ENCODE data around the gene RPP30.
"Not testable (repeated sequence)": the region's sequence is repeated elsewhere in the genome, so short reads cannot be mapped to it uniquely, and the experiment has no call there.

Gene RPP30

DNA sequence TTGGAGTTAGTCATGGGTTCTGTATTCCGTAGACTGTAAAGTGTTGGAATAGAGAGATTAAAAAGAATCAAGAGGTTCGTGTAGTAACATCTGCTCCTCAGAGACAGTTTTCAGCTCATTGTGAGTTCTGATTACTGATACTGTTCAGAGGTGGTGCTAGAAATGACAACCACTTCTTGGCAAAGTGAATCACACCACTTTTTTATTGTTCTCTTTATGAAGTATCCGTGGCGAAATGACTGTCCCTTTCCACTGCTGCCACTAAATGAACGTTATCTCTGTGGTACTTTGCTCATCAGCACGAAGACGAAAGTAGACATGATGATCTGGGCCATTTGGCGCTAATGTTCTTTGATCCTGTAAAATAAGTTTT is 860 bp downstream of the RPP30 start:
- no peak for FAIRE-seq

- no peak for FAIRE-seq
Measured at GRCh38 chr10:90879062-90879461, 7.3 kb downstream of the RPP30 start.

DNA sequence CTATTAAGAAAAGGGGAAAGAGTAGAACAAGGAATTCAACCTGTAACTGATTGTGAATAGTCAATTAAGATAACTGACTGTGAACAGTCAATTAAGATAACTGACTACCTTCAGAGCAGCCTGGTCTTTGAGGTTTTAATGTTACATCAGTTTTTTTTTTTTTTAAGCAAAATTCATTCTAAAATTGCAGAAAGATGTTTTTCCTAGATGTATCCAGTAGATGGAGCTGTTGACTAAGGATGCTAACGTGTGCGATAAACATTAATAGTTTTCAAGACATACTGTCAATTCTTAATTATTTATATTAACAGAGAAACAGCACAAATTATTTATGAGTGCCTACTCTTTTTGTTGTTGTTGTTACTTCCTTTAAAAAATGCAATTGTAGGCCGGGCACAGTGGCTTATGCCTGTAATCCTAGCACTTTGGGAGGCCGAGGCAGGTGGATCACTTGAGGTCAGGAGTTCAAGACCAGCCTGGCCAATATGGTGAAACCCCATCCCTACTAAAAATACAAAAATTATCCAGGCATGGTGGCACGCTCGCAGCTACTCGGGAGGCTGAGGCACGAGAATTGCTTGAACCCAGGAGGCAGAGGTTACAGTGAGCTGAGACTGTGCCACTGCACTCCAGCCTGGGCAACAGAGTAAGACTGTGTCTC is 8.4 kb downstream of the RPP30 start:
- peak; percentile 98 for FAIRE-seq

DNA sequence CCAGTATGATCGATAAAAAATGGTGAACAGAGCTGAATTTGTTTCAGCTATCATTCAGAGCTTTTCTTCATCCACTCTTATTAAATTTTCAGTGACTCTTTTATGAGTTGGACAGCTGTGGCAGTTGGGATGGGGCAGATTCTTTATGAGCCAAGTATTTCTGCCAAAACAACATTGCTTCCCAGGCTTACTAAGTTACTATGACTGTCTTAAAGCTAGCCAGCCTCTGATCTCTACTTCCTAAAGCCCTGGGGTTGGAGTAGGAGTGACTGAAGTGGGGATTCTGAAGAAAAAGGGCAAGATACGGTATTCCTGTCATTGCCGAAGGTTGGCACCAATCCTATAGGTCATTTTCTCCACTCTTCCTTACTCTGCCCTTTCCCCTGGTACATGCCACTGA is 12.7 kb downstream of the RPP30 start:
- no peak for FAIRE-seq

- FAIRE-seq, result no peak
Measured at GRCh38 chr10:90885176-90885575, 13.4 kb downstream of the RPP30 start.

DNA sequence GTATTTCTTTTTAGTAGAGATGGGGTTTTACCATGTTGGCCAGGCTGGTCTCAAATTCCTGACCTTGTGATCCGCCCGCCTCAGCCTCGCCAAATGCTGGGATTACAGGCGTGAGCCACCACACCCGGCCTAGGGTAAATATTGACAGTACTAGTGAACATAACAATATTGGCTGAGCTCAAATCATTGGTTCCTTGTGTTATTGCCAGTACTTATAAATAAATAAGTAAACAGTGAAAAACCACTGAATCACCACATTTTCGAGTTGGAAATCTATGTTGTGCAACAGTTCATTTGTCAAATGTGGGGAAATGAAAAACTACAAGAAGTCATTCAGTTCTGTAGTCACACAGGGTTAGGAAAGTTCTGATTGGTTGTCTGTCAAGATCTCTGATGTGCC is 15.8 kb downstream of the RPP30 start:
- FAIRE-seq, result no peak

GRCh38 chr10:90888387-90888786 is 16.6 kb downstream of the RPP30 start:
- FAIRE-seq, result no peak

DNA sequence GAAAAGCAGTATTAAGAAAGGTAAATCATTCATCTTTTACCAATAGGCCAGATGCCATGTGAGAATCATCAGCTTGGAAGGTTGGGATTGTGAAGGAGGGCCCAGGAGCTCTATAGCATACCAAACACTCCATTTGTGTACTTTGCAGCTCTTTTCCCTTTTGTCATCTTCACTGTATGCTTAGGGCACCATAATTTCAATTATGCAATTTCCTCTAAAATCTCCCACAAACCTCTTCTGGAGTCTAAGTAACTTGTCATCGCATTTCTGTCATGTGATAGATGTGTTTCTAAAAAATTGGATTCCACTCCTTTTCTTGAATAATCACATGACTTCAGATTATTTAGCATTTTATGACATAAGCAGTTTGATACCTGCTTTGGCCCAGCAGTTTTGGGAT is 17.9 kb downstream of the RPP30 start:
- no peak for FAIRE-seq

GRCh38 chr10:90890347-90890746 is 18.6 kb downstream of the RPP30 start:
- no peak for FAIRE-seq

DNA sequence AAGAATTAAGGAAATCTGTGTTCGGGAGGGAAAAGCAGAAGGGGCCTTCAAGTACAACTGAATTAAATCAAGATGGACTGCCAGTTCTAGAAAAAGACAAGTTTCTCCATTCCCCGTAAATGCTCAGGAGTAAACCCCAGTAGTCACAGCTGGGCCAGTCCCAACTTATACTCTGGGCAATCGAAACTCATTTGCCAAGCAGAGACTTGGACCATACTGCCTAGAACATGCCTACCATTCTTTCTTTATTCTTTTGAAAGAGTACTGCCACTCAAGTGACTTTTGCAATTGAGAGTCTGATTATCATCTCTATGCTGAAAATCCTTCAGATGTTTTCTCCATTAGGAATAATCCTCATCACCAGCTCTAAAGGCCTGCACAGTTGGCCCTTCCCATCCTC is 21.4 kb downstream of the RPP30 start:
- FAIRE-seq, result no peak

DNA sequence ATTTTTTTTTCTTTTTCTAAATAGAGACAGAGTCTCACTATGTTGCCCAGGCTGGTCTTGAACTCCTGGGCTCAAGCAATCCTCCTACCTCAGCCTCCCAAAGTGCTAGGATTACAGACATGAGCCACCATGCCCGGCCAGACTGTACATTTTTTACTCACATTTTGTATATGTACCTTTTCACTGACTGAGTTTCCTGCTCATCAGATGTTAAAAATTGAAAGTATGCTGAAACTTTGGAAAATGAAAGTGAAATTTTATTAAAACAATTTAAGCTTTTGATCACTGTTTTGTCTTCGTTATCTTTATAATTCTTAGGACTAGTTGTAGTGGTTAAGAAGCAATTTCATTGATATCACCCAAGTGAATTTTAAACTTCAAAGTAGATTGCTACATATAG is 25.1 kb downstream of the RPP30 start:
- FAIRE-seq, result not testable (repeated sequence)

- FAIRE-seq, result no peak
Measured at GRCh38 chr10:90905925-90906324, 34.2 kb downstream of the RPP30 start.

DNA sequence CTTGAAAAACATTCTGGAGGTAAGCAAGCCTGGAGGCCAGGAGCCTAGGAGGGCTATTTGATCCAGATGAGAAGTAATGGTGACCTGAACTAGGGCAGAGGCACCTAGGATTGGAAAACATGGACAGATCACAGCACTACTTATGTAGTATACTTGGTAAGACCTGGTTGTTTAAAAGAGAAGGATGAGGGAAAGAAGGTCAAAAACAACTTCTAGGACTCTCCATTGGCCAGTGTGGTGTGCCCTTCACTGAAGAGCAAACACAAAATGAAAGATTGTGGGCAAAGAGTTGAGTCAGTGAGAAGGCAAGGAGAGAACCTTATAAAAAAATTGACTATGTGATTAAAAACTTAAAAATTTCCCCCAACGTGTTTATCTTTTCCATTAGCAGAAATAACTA is 34.8 kb downstream of the RPP30 start:
- FAIRE-seq, result no peak

GRCh38 chr10:90911133-90912051 is 39.6 kb downstream of the RPP30 start:
- FAIRE-seq, result peak; percentile 90

GRCh38 chr10:90912174-90912573 is 40.4 kb downstream of the RPP30 start:
- no peak for FAIRE-seq

DNA sequence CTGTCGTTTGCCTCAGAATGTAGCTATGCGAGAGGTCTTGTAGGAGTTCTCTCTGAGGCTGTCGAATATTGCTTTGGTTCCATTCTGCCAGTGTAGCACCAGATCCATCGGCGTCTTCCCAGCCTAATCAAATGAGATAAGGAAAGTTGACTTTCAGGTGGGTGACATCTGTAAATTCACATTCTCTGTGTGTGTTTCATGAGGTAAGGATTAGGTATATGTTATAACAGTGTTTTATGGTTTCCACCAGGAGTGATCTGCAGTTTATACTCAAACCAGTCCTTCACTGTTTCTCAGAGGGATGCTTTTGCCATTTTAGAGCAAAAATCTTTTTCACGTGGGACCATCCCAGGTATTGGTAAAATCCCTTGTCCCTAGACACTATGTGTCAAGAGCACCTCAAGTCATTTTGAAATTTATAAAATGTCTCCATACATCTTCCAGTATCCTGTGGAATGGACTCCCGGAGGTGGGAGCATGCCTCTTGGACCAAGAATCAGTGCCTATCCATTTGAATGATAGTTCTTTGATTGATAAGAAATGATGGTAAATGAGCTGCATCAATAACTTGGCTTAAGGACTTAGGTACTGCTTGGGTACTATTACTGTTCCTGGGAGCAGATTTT is 41.2 kb downstream of the RPP30 start:
- FAIRE-seq, result no peak

DNA sequence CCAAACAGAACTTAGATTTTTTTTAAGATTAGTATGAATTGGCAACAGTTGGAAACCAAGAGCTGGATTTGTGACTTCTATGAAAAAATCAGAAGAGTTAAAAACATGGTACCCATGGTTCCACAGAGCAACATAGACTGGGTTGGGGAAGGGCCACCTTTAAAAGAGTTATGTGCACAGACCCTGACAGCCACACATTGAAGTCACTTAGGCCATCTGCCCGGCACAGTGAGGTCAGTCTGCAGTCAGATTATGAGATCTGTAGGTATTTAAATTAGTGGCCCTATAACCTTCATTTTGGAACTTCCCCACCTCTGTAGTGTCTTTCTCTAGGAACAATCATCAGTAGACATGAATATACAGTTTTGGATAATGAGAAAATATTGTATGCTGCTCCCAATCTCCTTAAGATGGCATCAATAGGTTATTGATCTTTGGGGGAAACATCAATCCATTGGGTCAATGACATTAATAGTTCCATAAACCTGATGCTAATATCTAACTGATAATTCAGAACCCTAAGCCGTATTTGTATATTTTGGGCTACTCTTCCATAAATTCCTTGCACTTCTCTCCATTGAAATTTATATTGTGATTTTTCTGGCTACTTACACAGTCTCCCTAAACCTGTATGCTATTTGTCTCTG is 42.1 kb downstream of the RPP30 start:
- FAIRE-seq, result no peak

DNA sequence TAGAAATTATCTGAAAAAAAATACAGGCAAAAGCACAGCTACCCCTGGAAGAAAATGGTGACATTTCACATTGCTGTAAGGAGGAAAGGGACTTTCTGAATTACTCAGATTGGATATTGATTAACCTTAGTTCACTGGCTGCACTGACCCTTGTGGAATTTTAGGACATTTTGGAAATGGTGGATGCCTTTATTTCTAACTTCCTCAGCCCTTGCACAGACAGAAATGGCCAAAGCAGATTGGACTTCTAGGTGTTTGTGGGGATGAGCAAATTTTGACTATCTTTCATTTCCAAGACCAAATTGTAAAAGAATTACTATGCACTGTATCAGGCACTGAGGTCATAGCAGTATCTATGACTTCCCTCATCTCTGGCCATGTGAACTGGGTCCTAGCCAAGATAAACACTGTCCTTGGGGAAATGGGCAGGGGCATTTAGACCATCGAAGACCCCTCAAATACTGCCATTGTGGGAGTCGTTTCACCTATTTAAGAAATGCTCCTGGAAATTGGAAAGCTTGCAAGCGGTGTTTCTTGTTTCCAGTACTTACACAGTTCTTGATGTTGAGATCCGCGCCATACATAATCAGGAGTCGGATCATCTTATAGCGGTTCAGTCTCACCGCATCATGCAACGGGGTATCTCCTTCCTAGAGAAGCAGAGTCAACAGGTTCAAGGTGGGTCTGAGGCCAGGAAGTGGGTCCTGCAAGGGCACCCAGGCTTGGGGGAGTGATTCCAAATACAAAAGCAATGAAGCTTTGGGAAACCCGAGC is 43.4 kb downstream of the RPP30 start:
- FAIRE-seq, result no peak

DNA sequence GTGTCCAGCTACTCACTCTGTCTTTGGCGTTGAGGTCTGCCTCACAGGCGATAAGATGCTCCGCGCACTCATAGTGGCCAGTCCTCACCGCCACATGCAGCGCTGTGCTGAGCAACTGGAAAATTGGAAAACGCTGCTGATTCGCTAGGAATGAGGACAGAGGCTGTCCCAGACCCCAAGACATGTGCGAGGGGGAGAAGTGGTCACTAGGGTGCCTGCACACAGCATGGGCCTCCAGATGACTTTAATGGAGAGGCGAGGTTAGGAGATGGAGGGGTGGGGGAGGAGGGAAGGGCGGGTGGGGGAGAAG is 43.9 kb downstream of the RPP30 start:
- FAIRE-seq, result no peak

- FAIRE-seq, result no peak
Measured at GRCh38 chr10:90916392-90917237, 44.8 kb downstream of the RPP30 start.

- FAIRE-seq, result no peak
Measured at GRCh38 chr10:90917238-90917967, 45.6 kb downstream of the RPP30 start.

Data from A204.1 (cell line).